NCI-H2107 treated with DMSO at 0.1 percent for 48 hours (cell line): ENCODE results near the gene EXOC2.
"Not testable (repeated sequence)": the region's sequence is repeated elsewhere in the genome, so short reads cannot be mapped to it uniquely, and the experiment has no call there.

Source experiments
- DNase-seq: peaks from one replicate; lab custom pipeline; 2025; ENCODE audit not compliant: unreplicated experiment; lab: John Stamatoyannopoulos, UW

Gene EXOC2

GRCh38 chr6:680251-680650 is 12.7 kb downstream of the EXOC2 start:
- no peak for DNase-seq

- DNase-seq = no peak
These were observed 13.7 kb downstream of the EXOC2 start for GRCh38 chr6:679282-679681.

- DNase-seq = no peak
These were observed 14.4 kb downstream of the EXOC2 start for GRCh38 chr6:678520-678919.

GRCh38 chr6:677919-678318 is 15.0 kb downstream of the EXOC2 start:
- DNase-seq = no peak

- no peak for DNase-seq
These were observed 18.0 kb downstream of the EXOC2 start for GRCh38 chr6:674956-675355.

GRCh38 chr6:674406-674805 is 18.5 kb downstream of the EXOC2 start:
- DNase-seq = no peak

- no peak for DNase-seq
These were observed 25.5 kb downstream of the EXOC2 start for GRCh38 chr6:667253-667927.

- no peak for DNase-seq
These were observed 27.3 kb downstream of the EXOC2 start for GRCh38 chr6:665403-666267.

GRCh38 chr6:663788-664187 is 29.2 kb downstream of the EXOC2 start:
- not testable (repeated sequence) for DNase-seq

- DNase-seq = no peak
These were observed 33.0 kb downstream of the EXOC2 start for GRCh38 chr6:659716-660581.

- DNase-seq = no peak
These were observed 34.7 kb downstream of the EXOC2 start for GRCh38 chr6:658244-658643.

GRCh38 chr6:657743-658142 is 35.2 kb downstream of the EXOC2 start:
- DNase-seq = no peak

- no peak for DNase-seq
These were observed 36.3 kb downstream of the EXOC2 start, which contains the start of gene HUS1B for GRCh38 chr6:656460-657252. HUS1B (minus strand) TSS chr6:657100; CDS start chr6:656944, 156 bp downstream.

- no peak for DNase-seq
These were observed 38.8 kb downstream of the EXOC2 start for GRCh38 chr6:654136-654535.

GRCh38 chr6:652865-653264 is 40.1 kb downstream of the EXOC2 start:
- DNase-seq = no peak

- no peak for DNase-seq
These were observed 42.8 kb downstream of the EXOC2 start for GRCh38 chr6:650098-650497.

GRCh38 chr6:642805-643204 is 50.1 kb downstream of the EXOC2 start:
- DNase-seq = no peak

- no peak for DNase-seq
These were observed 51.5 kb downstream of the EXOC2 start for GRCh38 chr6:641225-641985.

GRCh38 chr6:636488-636887 is 56.5 kb downstream of the EXOC2 start:
- no peak for DNase-seq

- no peak for DNase-seq
These were observed 57.7 kb downstream of the EXOC2 start for GRCh38 chr6:635233-635632.
